Measurements from ENCODE around the gene PRRT1. TPM values are rescaled to one million over a fixed set of nuclear protein-coding genes. Genes with fewer than 3 reads are reported as not detected.

Gene PRRT1
- polyA plus RNA-seq, 1 experiment: 0.27 TPM

DNA sequence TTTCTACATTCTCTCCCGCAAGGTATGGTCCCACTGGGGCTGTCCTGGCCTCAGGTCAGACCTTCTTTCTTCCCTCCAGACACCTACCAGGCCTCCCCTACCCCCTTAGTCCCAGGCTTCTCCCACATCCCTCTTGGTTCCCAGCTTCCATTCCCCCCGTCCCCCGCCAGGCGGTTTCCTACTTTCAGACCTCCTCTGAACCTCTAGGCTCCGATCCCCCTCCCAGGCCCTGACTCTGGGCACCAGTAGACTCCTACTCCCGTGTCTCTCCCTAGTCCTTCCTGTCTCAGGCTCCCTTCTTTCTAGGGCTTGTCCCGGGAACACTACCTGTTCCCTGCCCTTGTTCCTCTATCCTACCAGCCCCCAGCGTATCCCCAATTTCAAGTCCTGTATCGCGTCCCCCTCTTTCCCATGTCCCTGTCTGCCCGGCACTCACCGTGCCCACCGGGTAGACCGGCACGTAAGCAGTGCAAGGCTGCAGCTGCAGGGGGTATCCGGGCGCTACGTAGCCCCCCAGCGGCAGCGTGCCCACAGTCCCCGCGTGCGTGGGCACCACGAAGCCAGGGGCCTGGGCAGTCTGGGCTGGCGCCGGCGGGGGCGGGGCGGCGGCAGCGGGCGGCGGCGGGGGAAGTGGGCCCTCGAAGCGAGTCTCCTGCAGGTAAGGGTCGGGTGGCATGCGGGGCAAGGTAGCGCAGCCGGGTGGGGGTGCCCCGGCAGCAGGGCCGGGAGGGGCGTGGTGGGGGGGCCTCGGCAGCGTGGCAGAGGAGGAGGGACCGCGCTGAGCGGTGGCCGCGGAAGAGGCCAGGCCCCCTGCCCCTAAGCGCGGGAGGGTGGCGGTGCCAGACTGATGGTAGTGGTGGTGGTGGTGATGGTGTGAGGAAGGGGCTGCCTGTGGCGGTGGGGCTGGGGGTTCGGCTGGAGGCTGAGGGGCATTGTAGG lies 1.5 kb downstream of the PRRT1 start:
- CTCF ChIA-PET: interaction anchor here (1.0 kb wide), 1 partner anchor 33 kb away, joined by 3 read pairs; no protein-coding TSS in a partner anchor
- no peak overlapping the region for H3K4me3 ChIP-seq (ENCODE audit: low read depth, low read length)

DNA sequence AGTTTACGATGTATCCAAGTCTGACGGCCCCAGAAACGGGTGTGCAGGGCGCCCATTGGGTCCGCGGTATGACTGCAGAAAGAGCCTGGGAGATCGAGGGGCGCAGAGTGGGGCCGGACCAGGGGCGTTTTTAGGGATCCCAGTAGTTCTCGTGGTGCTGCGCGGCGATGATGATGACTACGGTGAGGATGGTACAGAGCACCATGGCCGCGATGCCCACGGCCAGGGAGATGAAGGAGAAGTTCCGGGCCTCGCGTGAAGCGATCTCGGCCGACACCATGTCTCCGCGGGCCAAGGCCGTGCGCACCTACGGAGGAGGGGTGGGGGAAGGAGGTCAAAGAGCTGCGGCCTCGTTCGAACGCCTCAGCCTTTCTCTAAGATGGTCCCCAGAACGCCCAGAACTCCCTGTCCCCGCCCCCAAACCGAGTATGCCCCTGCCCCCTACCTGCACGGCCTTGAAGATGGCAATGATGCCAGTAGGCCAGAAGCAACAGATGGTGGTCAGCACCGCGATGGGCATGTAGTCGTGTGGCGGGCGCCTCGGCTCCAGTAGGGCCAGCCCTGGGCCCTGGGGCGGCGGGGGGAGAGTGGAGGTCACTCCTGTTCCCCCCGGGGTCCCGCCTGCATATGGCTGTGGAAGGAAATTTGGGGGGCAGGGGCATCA lies 2.5 kb downstream of the PRRT1 start:
- CTCF ChIA-PET: no interaction called here
- Histone ChIP-seq H3K27ac (ENCODE audit: low read depth, low read length) (no peak overlapping the region), H3K9me3 (ENCODE audit: control insufficient read depth, insufficient read depth, low read length) (peaks cover 13% of the 10 kb centered on the region), H3K27me3 (ENCODE audit: control insufficient read depth, insufficient read depth, low read length) (peaks cover 42% of the 10 kb centered on the region), H3K4me3 (ENCODE audit: low read depth, low read length) (no peak overlapping the region)
- DNase-seq (ENCODE audit: low read depth, low spot score): no peak
- POLR2A ChIA-PET: interaction anchor here (0.9 kb wide), 1 partner anchor 9 kb away, joined by 3 read pairs; no protein-coding TSS in a partner anchor
- TF ChIP-seq, protein P1, sequence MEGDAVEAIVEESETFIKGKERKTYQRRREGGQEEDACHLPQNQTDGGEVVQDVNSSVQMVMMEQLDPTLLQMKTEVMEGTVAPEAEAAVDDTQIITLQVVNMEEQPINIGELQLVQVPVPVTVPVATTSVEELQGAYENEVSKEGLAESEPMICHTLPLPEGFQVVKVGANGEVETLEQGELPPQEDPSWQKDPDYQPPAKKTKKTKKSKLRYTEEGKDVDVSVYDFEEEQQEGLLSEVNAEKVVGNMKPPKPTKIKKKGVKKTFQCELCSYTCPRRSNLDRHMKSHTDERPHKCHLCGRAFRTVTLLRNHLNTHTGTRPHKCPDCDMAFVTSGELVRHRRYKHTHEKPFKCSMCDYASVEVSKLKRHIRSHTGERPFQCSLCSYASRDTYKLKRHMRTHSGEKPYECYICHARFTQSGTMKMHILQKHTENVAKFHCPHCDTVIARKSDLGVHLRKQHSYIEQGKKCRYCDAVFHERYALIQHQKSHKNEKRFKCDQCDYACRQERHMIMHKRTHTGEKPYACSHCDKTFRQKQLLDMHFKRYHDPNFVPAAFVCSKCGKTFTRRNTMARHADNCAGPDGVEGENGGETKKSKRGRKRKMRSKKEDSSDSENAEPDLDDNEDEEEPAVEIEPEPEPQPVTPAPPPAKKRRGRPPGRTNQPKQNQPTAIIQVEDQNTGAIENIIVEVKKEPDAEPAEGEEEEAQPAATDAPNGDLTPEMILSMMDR (IDR thresholded peaks at IDR 0.05; ENCODE audit: low read depth, low read length): no peak

More for the DNA sequence above, 1.5 kb downstream of the PRRT1 start:
- TF ChIP-seq, protein P1 (IDR thresholded peaks at IDR 0.05; ENCODE audit: low read depth, low read length): no peak
- no peak for DNase-seq (ENCODE audit: low read depth, low spot score)
- H3K9me3 ChIP-seq (ENCODE audit: control insufficient read depth, insufficient read depth, low read length): peaks cover 13% of the 10 kb centered on the region
- peaks cover 40% of the 10 kb centered on the region for H3K27me3 ChIP-seq (ENCODE audit: control insufficient read depth, insufficient read depth, low read length)
- POLR2A ChIA-PET: no interaction called here
- H3K27ac ChIP-seq (ENCODE audit: low read depth, low read length): no peak overlapping the region

DNA sequence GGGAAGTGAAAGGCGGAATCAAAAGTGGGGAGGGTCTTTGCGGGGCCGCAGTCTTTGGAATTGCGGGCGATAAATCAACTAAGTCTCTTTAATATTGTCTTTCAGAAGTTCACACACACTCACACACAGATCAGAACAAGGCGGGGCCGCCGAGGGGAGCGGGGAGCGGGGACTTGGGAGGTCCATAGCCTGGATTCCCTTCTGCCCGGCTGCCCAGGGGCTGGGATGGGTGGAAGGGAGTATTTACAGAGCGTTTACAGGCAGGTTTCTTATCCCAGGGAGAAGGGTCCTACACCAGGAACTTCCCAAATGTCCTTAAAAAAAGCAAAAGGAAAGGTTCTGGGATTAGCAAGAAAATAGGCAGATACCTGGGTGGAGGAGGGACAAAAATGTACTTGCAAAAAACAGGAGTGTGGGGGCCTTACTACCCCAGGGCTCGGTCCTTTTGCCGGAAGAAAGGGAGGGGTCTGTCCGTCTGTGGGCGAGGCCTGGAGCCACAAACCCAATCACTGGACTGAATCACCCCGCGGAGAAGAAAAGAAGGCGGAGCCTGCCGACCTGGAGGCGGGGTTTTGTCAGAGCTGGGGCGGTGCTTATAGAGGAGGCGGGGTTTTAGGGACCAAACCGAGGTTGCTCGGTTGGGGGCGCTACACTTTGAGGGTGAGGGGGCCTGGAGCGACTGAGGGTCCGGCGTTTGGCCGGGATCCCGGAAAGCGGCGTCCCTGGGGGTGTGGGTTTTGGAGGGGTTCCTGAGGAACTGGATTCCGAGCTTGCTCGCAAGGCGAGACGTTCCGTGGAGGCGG lies 3.2 kb downstream of the PRRT1 start:
- CTCF ChIA-PET: interaction anchor here (1.2 kb wide), 1 partner anchor 10 kb away, joined by 3 read pairs; no protein-coding TSS in a partner anchor
- POLR2A ChIA-PET: interaction anchor here (0.9 kb wide), 1 partner anchor 8 kb away, joined by 3 read pairs; no protein-coding TSS in a partner anchor

DNA sequence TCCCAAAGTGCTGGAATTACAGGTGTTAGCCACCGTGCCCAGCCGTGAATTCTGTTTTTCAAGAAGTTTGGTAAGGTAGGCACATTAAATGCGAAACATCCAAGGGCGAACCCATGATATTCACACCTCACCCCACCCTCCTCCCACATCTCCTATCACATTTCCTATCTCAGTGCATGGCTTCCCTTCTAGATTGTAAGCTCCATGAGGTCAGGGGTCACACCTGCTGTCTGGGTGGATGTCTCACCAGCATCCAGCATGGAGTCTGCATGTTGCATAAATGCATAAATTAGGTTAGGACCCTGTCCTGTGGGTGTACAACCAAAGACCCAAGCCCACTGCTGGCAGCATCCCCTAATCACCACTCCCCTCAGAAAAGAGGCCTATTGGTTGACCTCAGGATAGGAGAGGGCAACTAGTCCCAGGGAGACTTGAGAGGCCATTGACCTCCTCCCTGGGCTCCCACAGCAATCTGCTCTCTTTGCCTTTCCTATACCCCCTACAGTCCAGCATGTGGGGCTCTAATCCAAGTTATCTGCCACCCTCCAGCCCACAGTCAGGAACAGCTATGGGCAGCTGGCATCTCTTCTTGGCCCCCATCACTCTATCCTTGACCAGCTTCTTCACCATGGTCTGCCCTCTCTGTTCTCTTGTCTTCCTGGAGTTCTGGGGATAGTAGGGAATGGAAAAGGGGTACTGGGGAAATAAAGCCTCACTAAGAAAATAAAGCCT lies 4.2 kb downstream of the PRRT1 start:
- Histone ChIP-seq H3K4me3 (ENCODE audit: low read depth, low read length) (no peak overlapping the region), H3K27ac (ENCODE audit: low read depth, low read length) (no peak overlapping the region), H3K9me3 (ENCODE audit: control insufficient read depth, insufficient read depth, low read length) (peaks cover 13% of the 10 kb centered on the region), H3K27me3 (ENCODE audit: control insufficient read depth, insufficient read depth, low read length) (peaks cover 42% of the 10 kb centered on the region)
- TF ChIP-seq, protein P1 (IDR thresholded peaks at IDR 0.05; ENCODE audit: low read depth, low read length): no peak
- ChIA-PET CTCF (interaction anchor here (1.2 kb wide), 1 partner anchor 9 kb away, joined by 3 read pairs; no protein-coding TSS in a partner anchor), POLR2A (interaction anchor here (1.4 kb wide), 1 partner anchor 12 kb away, joined by 5 read pairs; no protein-coding TSS in a partner anchor)
- no peak for DNase-seq (ENCODE audit: low read depth, low spot score)

More for the DNA sequence above, 3.2 kb downstream of the PRRT1 start:
- no peak overlapping the region for H3K4me3 ChIP-seq (ENCODE audit: low read depth, low read length)
- H3K9me3 ChIP-seq (ENCODE audit: control insufficient read depth, insufficient read depth, low read length): peaks cover 13% of the 10 kb centered on the region
- no peak for DNase-seq (ENCODE audit: low read depth, low spot score)
- TF ChIP-seq, protein P1 (IDR thresholded peaks at IDR 0.05; ENCODE audit: low read depth, low read length): no peak
- H3K27ac ChIP-seq (ENCODE audit: low read depth, low read length): no peak overlapping the region
- H3K27me3 ChIP-seq (ENCODE audit: control insufficient read depth, insufficient read depth, low read length): peaks cover 42% of the 10 kb centered on the region

Measured in AG04450 (cell line).